ENCODE measurements around the gene B3GNT7.
"Not testable (repeated sequence)": the region's sequence is repeated elsewhere in the genome, so short reads cannot be mapped to it uniquely, and the experiment has no call there.

Gene B3GNT7

DNA sequence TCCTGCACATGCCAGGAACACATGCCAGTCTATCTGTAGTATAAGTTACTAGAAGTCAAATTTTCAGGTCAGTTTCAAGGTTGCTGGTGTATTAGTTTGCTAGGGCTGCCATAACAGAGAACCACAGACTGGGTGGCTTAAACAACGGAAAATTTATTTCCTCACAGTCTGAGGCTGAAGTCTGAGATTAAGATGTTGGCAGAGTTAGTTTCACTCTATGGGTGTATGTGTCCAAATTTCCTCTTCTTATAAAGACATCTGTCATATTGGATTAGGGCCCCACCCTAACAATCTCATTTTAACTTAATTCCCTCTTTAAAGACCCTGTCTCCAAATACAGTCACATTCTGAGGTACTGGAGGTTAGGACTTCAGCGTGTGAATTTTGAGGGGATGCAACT lies 26.5 kb downstream of the B3GNT7 start:
- peaks cover 0 to 20% (median 2%) of the 10 kb centered on the region in 5 donors for H3K27me3 ChIP-seq (ENCODE audit: control insufficient read depth in 5 of 5, insufficient read depth in 4 of 5, low read length in 5 of 5)
- H3K9me3 ChIP-seq (ENCODE audit: control insufficient read depth in 5 of 5, low read length in 5 of 5) = no peaks in the 10 kb centered on the region
- no peak overlapping the region for H3K9ac ChIP-seq (ENCODE audit: low read length in 5 of 5)
- no peaks in the 10 kb centered on the region for H3K36me3 ChIP-seq (ENCODE audit: control insufficient read depth in 5 of 5, insufficient read depth in 5 of 5, low read length in 5 of 5)
- no peak overlapping the region for H3K4me3 ChIP-seq (ENCODE audit: low read depth in 1 of 5, low read length in 5 of 5)
- H3K4me1 ChIP-seq (ENCODE audit: control insufficient read depth in 5 of 5, insufficient read depth in 5 of 5, low read length in 5 of 5) = no peaks in the 10 kb centered on the region
- H3K27ac ChIP-seq (ENCODE audit: low read depth, low read length) = no peak overlapping the region

GRCh38 chr2:231423176-231423575 lies 27.7 kb downstream of the B3GNT7 start:
- no peaks in the 10 kb centered on the region for H3K4me1 ChIP-seq (ENCODE audit: control insufficient read depth in 5 of 5, insufficient read depth in 5 of 5, low read length in 5 of 5)

DNA sequence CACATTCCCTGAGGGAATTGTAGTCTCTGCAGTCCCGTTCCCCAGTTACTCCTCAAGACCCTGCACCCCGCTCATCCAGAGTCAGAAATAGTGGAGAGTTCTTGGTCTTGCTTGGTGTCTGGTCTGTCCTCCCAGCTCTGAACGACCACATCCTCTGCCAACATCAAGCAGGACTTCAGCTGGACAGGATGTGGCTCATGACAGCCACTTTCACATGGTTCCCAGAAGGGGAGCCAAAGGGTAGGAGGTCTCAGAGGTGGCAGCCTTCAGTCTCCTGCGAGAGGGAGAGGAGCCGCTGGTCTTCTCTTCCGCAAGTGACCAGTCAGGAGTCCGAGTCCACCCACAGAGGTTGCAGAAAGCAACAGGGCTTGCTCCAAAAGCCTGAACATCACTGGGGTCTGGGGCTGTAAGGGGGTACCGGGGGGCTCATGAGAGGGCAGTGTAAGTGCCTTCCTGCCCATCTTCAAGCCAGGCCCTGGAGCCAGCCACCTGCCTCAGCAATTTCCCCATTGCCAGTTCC lies 29.8 kb downstream of the B3GNT7 start:
- Histone ChIP-seq H3K9me3 (ENCODE audit: control insufficient read depth in 5 of 5, low read length in 5 of 5) (no peaks in the 10 kb centered on the region), H3K27ac (ENCODE audit: low read depth, low read length) (no peak overlapping the region)

More at GRCh38 chr2:231423176-231423575, 27.7 kb downstream of the B3GNT7 start:
- Histone ChIP-seq H3K36me3 (ENCODE audit: control insufficient read depth in 5 of 5, insufficient read depth in 5 of 5, low read length in 5 of 5) (no peaks in the 10 kb centered on the region), H3K27ac (ENCODE audit: low read depth, low read length) (no peak overlapping the region), H3K9ac (ENCODE audit: low read length in 5 of 5) (no peak overlapping the region), H3K4me3 (ENCODE audit: low read depth in 1 of 5, low read length in 5 of 5) (no peak overlapping the region), H3K9me3 (ENCODE audit: control insufficient read depth in 5 of 5, low read length in 5 of 5) (no peaks in the 10 kb centered on the region), H3K27me3 (ENCODE audit: control insufficient read depth in 5 of 5, insufficient read depth in 4 of 5, low read length in 5 of 5) (peaks cover 0 to 15% (median 0%) of the 10 kb centered on the region in 5 donors)

GRCh38 chr2:231425811-231426703 lies 30.5 kb downstream of the B3GNT7 start:
- Histone ChIP-seq H3K36me3 (ENCODE audit: control insufficient read depth in 5 of 5, insufficient read depth in 5 of 5, low read length in 5 of 5) (no peaks in the 10 kb centered on the region), H3K4me3 (ENCODE audit: low read depth in 1 of 5, low read length in 5 of 5) (no peak overlapping the region)

More for the DNA sequence above, 29.8 kb downstream of the B3GNT7 start:
- Histone ChIP-seq H3K9ac (ENCODE audit: low read length in 5 of 5) (no peak overlapping the region), H3K4me1 (ENCODE audit: control insufficient read depth in 5 of 5, insufficient read depth in 5 of 5, low read length in 5 of 5) (no peaks in the 10 kb centered on the region), H3K4me3 (ENCODE audit: low read depth in 1 of 5, low read length in 5 of 5) (no peak overlapping the region), H3K27me3 (ENCODE audit: control insufficient read depth in 5 of 5, insufficient read depth in 4 of 5, low read length in 5 of 5) (peaks cover 0 to 9% (median 0%) of the 10 kb centered on the region in 5 donors), H3K36me3 (ENCODE audit: control insufficient read depth in 5 of 5, insufficient read depth in 5 of 5, low read length in 5 of 5) (no peaks in the 10 kb centered on the region)

DNA sequence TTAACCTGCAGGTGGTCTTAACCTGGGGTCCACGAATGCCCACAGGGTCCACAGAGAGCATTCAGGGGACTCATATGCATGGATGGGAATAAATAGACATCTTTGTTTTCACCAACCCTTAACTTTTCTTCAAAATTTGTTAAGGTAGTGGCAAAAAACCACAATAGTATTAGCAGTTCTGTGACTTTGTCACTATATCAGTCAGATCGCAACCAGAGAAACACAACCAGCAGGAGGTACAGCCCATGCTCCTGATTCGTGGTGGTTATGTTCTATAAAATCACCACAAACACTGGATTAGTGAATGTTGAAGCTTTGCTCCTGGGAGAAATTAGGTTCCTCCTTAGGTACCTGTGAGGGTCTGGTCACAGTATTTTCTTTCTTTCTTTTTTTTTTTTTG lies 31.6 kb downstream of the B3GNT7 start:
- Histone ChIP-seq H3K9ac (ENCODE audit: low read length in 5 of 5) (no peak overlapping the region), H3K27ac (ENCODE audit: low read depth, low read length) (no peak overlapping the region), H3K9me3 (ENCODE audit: control insufficient read depth in 5 of 5, low read length in 5 of 5) (peaks cover 2 to 11% (median 9%) of the 10 kb centered on the region in 5 donors), H3K36me3 (ENCODE audit: control insufficient read depth in 5 of 5, insufficient read depth in 5 of 5, low read length in 5 of 5) (no peaks in the 10 kb centered on the region), H3K27me3 (ENCODE audit: control insufficient read depth in 5 of 5, insufficient read depth in 4 of 5, low read length in 5 of 5) (peaks cover 0 to 9% (median 0%) of the 10 kb centered on the region in 5 donors), H3K4me1 (ENCODE audit: control insufficient read depth in 5 of 5, insufficient read depth in 5 of 5, low read length in 5 of 5) (no peaks in the 10 kb centered on the region), H3K4me3 (ENCODE audit: low read depth in 1 of 5, low read length in 5 of 5) (no peak overlapping the region)

More at GRCh38 chr2:231425811-231426703, 30.5 kb downstream of the B3GNT7 start:
- Histone ChIP-seq H3K27me3 (ENCODE audit: control insufficient read depth in 5 of 5, insufficient read depth in 4 of 5, low read length in 5 of 5) (peaks cover 0 to 9% (median 0%) of the 10 kb centered on the region in 5 donors), H3K9ac (ENCODE audit: low read length in 5 of 5) (no peak overlapping the region), H3K4me1 (ENCODE audit: control insufficient read depth in 5 of 5, insufficient read depth in 5 of 5, low read length in 5 of 5) (no peaks in the 10 kb centered on the region), H3K27ac (ENCODE audit: low read depth, low read length) (no peak overlapping the region), H3K9me3 (ENCODE audit: control insufficient read depth in 5 of 5, low read length in 5 of 5) (peaks cover 0 to 2% (median under 1%) of the 10 kb centered on the region in 5 donors)

DNA sequence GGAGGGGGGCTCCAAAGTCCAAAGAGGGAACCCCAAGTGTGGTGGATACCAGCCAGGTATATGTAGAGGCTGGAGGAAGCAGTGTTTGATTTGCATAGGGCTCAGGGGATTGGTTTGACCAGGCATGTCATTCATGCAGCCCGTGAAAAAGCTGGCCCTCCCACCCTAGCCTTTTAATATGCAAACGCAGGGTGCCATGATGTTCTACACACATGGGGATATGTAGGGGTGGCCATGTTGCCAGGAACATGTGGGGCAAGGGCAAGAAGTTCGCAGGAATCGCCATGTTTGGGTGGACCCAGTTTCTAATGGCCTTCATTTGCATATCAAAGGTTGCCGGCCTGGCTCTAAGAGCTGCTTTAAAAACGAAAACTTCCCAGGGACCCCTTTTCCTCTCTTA lies 33.6 kb downstream of the B3GNT7 start:
- H3K36me3 ChIP-seq (ENCODE audit: control insufficient read depth in 5 of 5, insufficient read depth in 5 of 5, low read length in 5 of 5) = no peaks in the 10 kb centered on the region
- peaks cover 0 to 9% (median 0%) of the 10 kb centered on the region in 5 donors for H3K27me3 ChIP-seq (ENCODE audit: control insufficient read depth in 5 of 5, insufficient read depth in 4 of 5, low read length in 5 of 5)
- no peak overlapping the region for H3K27ac ChIP-seq (ENCODE audit: low read depth, low read length)
- H3K9me3 ChIP-seq (ENCODE audit: control insufficient read depth in 5 of 5, low read length in 5 of 5) = peaks cover 2 to 13% (median 9%) of the 10 kb centered on the region in 5 donors
- H3K9ac ChIP-seq (ENCODE audit: low read length in 5 of 5) = no peak overlapping the region
- H3K4me1 ChIP-seq (ENCODE audit: control insufficient read depth in 5 of 5, insufficient read depth in 5 of 5, low read length in 5 of 5) = no peaks in the 10 kb centered on the region
- H3K4me3 ChIP-seq (ENCODE audit: low read depth in 1 of 5, low read length in 5 of 5) = no peak overlapping the region

- Histone ChIP-seq H3K9ac (ENCODE audit: low read length in 5 of 5) (no peak overlapping the region), H3K4me3 (ENCODE audit: low read depth in 1 of 5, low read length in 5 of 5) (no peak overlapping the region), H3K27ac (ENCODE audit: low read depth, low read length) (no peak overlapping the region), H3K27me3 (ENCODE audit: control insufficient read depth in 5 of 5, insufficient read depth in 4 of 5, low read length in 5 of 5) (peaks cover 0 to 9% (median 0%) of the 10 kb centered on the region in 5 donors), H3K4me1 (ENCODE audit: control insufficient read depth in 5 of 5, insufficient read depth in 5 of 5, low read length in 5 of 5) (no peaks in the 10 kb centered on the region), H3K36me3 (ENCODE audit: control insufficient read depth in 5 of 5, insufficient read depth in 5 of 5, low read length in 5 of 5) (no peaks in the 10 kb centered on the region), H3K9me3 (ENCODE audit: control insufficient read depth in 5 of 5, low read length in 5 of 5) (peaks cover 2 to 13% (median 9%) of the 10 kb centered on the region in 5 donors)
Observed at GRCh38 chr2:231429901-231430300, 34.4 kb downstream of the B3GNT7 start.

DNA sequence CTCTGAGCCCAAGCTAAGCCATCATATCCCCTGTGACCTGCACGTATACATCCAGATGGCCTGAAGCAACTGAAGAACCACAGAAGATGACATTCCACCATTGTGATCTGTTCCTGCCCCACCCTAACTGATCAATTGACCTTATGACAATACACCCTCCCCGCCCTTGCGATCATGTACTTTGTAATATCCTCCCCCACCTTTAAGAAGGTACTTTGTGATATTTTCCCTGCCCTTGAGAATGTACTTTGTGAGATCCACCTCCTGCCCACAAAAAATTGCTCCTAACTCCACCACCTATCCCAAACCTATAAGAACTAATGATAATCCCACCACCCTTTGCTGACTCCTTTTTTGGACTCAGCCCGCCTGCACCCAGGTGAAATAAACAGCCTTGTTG lies 34.9 kb downstream of the B3GNT7 start:
- H3K36me3 ChIP-seq (ENCODE audit: control insufficient read depth in 5 of 5, insufficient read depth in 5 of 5, low read length in 5 of 5); H3K4me3 ChIP-seq (ENCODE audit: low read depth in 1 of 5, low read length in 5 of 5); H3K4me1 ChIP-seq (ENCODE audit: control insufficient read depth in 5 of 5, insufficient read depth in 5 of 5, low read length in 5 of 5); H3K27me3 ChIP-seq (ENCODE audit: control insufficient read depth in 5 of 5, insufficient read depth in 4 of 5, low read length in 5 of 5); H3K9ac ChIP-seq (ENCODE audit: low read length in 5 of 5); H3K27ac ChIP-seq (ENCODE audit: low read depth, low read length): not testable (repeated sequence)
- peaks cover 2 to 13% (median 9%) of the 10 kb centered on the region in 5 donors for H3K9me3 ChIP-seq (ENCODE audit: control insufficient read depth in 5 of 5, low read length in 5 of 5)

DNA sequence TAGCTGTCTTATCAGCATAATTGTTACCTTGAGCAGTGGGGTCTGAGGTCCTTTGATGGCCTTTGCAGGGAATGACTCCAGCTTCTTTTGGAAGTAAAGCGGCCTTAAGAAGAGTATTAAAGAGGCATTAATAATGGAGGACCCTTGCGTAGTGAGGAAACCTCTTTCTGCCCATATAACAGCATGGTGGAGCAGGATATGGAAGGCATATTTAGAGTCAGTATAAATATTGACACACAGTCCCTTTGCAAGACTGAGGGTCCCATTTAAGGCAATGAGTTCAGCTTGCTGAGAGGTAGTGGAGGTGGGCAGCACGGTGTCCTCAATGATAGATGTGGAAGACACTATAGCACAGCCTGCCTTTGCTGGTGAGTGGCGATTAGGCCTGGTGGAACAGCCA lies 36.1 kb downstream of the B3GNT7 start:
- Histone ChIP-seq H3K27ac (ENCODE audit: low read depth, low read length) (no peak overlapping the region), H3K4me1 (ENCODE audit: control insufficient read depth in 5 of 5, insufficient read depth in 5 of 5, low read length in 5 of 5) (no peaks in the 10 kb centered on the region), H3K9me3 (ENCODE audit: control insufficient read depth in 5 of 5, low read length in 5 of 5) (peaks cover 2 to 13% (median 9%) of the 10 kb centered on the region in 5 donors), H3K36me3 (ENCODE audit: control insufficient read depth in 5 of 5, insufficient read depth in 5 of 5, low read length in 5 of 5) (no peaks in the 10 kb centered on the region), H3K9ac (ENCODE audit: low read length in 5 of 5) (no peak overlapping the region), H3K4me3 (ENCODE audit: low read depth in 1 of 5, low read length in 5 of 5) (no peak overlapping the region), H3K27me3 (ENCODE audit: control insufficient read depth in 5 of 5, insufficient read depth in 4 of 5, low read length in 5 of 5) (no peaks in the 10 kb centered on the region)

DNA sequence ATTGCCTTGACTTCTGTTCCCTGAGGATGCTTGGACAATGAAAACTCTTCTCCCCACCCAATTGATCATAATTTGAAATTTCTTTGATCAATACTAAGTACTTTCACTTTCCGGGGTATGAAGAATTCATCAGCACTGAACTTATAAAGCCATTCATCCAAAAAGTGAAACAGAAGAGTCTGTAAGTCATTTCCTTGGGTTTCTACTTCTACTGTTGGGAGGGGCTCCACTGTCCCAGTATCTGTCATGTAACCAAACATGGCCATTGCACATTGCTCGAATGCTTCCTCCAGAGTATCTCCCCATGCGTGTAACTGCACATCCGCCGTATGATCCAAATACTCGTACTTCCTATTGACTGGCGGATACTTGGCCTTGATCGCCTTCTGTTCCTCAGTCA lies 38.5 kb downstream of the B3GNT7 start:
- H3K4me1 ChIP-seq (ENCODE audit: control insufficient read depth in 5 of 5, insufficient read depth in 5 of 5, low read length in 5 of 5) = no peaks in the 10 kb centered on the region
- no peak overlapping the region for H3K4me3 ChIP-seq (ENCODE audit: low read depth in 1 of 5, low read length in 5 of 5)
- H3K27ac ChIP-seq (ENCODE audit: low read depth, low read length) = no peak overlapping the region
- no peak overlapping the region for H3K9ac ChIP-seq (ENCODE audit: low read length in 5 of 5)
- H3K9me3 ChIP-seq (ENCODE audit: control insufficient read depth in 5 of 5, low read length in 5 of 5) = peaks cover 2 to 13% (median 9%) of the 10 kb centered on the region in 5 donors
- no peaks in the 10 kb centered on the region for H3K36me3 ChIP-seq (ENCODE audit: control insufficient read depth in 5 of 5, insufficient read depth in 5 of 5, low read length in 5 of 5)
- no peaks in the 10 kb centered on the region for H3K27me3 ChIP-seq (ENCODE audit: control insufficient read depth in 5 of 5, insufficient read depth in 4 of 5, low read length in 5 of 5)
